ENCODE results near the gene EIF4E1B. TPM values are rescaled to one million over a fixed set of nuclear protein-coding genes. Genes with fewer than 3 reads are reported as not detected.

EIF4E1B gene
- total and polyA plus RNA-seq, 2 experiments from 2014 or later = 0.17 TPM; not detected in 1

DNA sequence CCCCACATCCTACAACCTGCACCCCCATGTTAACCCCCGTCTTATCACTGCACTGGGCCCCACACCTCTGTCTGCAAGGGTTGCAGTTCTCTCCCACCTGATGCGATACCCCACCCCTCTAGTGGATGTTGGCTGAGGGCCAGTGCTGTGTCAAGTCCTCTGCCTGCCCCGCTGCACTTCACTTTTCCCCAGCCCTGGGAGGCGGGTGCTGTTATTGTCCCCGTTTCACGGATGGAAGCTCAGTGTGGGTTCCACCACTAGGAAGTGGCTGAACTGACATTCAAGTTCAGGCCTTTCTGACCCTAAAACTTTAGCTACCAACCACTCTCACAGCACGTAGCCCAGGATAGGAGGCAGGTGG lies 3.6 kb upstream of the EIF4E1B start:
- H3K9me2 ChIP-seq (ENCODE audit: insufficient read depth) = no peaks in the 10 kb centered on the region
- no peaks in the 10 kb centered on the region for H3K79me2 ChIP-seq (replicated peaks; ENCODE audit: insufficient read depth)
- Mint-ChIP-seq H3K4me1 (peaks cover 32% of the 10 kb centered on the region), H3K36me3 (ENCODE audit: low read depth) (no peaks in the 10 kb centered on the region), H3K27me3 (ENCODE audit: insufficient read depth, low read depth, poor library complexity) (peaks cover 43% of the 10 kb centered on the region), H3K27ac (peak overlapping the region; percentile 24; the same call in 1 of the 2 replicates), H3K9me3 (peaks cover 2% of the 10 kb centered on the region; the same call in 2 of the 3 replicates), H3K4me3 (no peak overlapping the region; the same call in 2 of the 3 replicates)
- TF ChIP-seq ZNF114 (CRISPR knock-in tag; IDR thresholded peaks at IDR 0.05) (no peak), EZH2 (IDR thresholded peaks at IDR 0.05; ENCODE audit: low read depth, unreplicated experiment) (no peak), CREB1 (CRISPR knock-in tag; IDR thresholded peaks at IDR 0.05; ENCODE audit: low read depth) (no peak), STAT1 (IDR thresholded peaks at IDR 0.05; ENCODE audit: unreplicated experiment) (no peak), NANOG (IDR thresholded peaks at IDR 0.05; ENCODE audit: borderline replicate concordance) (no peak), JUNB (IDR thresholded peaks at IDR 0.05; ENCODE audit: unreplicated experiment) (no peak), POLR2AphosphoS5 (IDR thresholded peaks at IDR 0.05; ENCODE audit: low read depth) (no peak), ZNF331 (CRISPR knock-in tag; IDR thresholded peaks at IDR 0.05; ENCODE audit: low read depth) (no peak), EZH2phosphoT487 (IDR thresholded peaks at IDR 0.05; ENCODE audit: unreplicated experiment) (no peak)
- TF ChIP-seq, protein P1, sequence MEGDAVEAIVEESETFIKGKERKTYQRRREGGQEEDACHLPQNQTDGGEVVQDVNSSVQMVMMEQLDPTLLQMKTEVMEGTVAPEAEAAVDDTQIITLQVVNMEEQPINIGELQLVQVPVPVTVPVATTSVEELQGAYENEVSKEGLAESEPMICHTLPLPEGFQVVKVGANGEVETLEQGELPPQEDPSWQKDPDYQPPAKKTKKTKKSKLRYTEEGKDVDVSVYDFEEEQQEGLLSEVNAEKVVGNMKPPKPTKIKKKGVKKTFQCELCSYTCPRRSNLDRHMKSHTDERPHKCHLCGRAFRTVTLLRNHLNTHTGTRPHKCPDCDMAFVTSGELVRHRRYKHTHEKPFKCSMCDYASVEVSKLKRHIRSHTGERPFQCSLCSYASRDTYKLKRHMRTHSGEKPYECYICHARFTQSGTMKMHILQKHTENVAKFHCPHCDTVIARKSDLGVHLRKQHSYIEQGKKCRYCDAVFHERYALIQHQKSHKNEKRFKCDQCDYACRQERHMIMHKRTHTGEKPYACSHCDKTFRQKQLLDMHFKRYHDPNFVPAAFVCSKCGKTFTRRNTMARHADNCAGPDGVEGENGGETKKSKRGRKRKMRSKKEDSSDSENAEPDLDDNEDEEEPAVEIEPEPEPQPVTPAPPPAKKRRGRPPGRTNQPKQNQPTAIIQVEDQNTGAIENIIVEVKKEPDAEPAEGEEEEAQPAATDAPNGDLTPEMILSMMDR (conservative IDR thresholded peaks at IDR 0.05; ENCODE audit: low read depth in 2 of 2) = no peak
- TF ChIP-seq, protein P2, sequence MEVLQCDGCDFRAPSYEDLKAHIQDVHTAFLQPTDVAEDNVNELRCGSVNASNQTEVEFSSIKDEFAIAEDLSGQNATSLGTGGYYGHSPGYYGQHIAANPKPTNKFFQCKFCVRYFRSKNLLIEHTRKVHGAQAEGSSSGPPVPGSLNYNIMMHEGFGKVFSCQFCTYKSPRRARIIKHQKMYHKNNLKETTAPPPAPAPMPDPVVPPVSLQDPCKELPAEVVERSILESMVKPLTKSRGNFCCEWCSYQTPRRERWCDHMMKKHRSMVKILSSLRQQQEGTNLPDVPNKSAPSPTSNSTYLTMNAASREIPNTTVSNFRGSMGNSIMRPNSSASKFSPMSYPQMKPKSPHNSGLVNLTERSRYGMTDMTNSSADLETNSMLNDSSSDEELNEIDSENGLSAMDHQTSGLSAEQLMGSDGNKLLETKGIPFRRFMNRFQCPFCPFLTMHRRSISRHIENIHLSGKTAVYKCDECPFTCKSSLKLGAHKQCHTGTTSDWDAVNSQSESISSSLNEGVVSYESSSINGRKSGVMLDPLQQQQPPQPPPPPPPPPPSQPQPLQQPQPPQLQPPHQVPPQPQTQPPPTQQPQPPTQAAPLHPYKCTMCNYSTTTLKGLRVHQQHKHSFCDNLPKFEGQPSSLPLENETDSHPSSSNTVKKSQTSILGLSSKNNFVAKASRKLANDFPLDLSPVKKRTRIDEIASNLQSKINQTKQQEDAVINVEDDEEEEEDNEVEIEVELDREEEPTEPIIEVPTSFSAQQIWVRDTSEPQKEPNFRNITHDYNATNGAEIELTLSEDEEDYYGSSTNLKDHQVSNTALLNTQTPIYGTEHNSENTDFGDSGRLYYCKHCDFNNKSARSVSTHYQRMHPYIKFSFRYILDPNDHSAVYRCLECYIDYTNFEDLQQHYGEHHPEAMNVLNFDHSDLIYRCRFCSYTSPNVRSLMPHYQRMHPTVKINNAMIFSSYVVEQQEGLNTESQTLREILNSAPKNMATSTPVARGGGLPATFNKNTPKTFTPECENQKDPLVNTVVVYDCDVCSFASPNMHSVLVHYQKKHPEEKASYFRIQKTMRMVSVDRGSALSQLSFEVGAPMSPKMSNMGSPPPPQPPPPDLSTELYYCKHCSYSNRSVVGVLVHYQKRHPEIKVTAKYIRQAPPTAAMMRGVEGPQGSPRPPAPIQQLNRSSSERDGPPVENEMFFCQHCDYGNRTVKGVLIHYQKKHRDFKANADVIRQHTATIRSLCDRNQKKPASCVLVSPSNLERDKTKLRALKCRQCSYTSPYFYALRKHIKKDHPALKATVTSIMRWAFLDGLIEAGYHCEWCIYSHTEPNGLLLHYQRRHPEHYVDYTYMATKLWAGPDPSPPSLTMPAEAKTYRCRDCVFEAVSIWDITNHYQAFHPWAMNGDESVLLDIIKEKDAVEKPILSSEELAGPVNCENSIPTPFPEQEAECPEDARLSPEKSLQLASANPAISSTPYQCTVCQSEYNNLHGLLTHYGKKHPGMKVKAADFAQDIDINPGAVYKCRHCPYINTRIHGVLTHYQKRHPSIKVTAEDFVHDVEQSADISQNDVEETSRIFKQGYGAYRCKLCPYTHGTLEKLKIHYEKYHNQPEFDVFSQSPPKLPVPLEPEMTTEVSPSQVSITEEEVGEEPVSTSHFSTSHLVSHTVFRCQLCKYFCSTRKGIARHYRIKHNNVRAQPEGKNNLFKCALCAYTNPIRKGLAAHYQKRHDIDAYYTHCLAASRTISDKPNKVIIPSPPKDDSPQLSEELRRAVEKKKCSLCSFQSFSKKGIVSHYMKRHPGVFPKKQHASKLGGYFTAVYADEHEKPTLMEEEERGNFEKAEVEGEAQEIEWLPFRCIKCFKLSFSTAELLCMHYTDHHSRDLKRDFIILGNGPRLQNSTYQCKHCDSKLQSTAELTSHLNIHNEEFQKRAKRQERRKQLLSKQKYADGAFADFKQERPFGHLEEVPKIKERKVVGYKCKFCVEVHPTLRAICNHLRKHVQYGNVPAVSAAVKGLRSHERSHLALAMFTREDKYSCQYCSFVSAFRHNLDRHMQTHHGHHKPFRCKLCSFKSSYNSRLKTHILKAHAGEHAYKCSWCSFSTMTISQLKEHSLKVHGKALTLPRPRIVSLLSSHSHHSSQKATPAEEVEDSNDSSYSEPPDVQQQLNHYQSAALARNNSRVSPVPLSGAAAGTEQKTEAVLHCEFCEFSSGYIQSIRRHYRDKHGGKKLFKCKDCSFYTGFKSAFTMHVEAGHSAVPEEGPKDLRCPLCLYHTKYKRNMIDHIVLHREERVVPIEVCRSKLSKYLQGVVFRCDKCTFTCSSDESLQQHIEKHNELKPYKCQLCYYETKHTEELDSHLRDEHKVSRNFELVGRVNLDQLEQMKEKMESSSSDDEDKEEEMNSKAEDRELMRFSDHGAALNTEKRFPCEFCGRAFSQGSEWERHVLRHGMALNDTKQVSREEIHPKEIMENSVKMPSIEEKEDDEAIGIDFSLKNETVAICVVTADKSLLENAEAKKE (CRISPR knock-in tag; IDR thresholded peaks at IDR 0.05) = no peak
- TF ChIP-seq, protein P3, sequence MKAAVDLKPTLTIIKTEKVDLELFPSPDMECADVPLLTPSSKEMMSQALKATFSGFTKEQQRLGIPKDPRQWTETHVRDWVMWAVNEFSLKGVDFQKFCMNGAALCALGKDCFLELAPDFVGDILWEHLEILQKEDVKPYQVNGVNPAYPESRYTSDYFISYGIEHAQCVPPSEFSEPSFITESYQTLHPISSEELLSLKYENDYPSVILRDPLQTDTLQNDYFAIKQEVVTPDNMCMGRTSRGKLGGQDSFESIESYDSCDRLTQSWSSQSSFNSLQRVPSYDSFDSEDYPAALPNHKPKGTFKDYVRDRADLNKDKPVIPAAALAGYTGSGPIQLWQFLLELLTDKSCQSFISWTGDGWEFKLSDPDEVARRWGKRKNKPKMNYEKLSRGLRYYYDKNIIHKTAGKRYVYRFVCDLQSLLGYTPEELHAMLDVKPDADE (IDR thresholded peaks at IDR 0.05) = no peak
- TF ChIP-seq, protein P4, sequence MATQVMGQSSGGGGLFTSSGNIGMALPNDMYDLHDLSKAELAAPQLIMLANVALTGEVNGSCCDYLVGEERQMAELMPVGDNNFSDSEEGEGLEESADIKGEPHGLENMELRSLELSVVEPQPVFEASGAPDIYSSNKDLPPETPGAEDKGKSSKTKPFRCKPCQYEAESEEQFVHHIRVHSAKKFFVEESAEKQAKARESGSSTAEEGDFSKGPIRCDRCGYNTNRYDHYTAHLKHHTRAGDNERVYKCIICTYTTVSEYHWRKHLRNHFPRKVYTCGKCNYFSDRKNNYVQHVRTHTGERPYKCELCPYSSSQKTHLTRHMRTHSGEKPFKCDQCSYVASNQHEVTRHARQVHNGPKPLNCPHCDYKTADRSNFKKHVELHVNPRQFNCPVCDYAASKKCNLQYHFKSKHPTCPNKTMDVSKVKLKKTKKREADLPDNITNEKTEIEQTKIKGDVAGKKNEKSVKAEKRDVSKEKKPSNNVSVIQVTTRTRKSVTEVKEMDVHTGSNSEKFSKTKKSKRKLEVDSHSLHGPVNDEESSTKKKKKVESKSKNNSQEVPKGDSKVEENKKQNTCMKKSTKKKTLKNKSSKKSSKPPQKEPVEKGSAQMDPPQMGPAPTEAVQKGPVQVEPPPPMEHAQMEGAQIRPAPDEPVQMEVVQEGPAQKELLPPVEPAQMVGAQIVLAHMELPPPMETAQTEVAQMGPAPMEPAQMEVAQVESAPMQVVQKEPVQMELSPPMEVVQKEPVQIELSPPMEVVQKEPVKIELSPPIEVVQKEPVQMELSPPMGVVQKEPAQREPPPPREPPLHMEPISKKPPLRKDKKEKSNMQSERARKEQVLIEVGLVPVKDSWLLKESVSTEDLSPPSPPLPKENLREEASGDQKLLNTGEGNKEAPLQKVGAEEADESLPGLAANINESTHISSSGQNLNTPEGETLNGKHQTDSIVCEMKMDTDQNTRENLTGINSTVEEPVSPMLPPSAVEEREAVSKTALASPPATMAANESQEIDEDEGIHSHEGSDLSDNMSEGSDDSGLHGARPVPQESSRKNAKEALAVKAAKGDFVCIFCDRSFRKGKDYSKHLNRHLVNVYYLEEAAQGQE (IDR thresholded peaks at IDR 0.05; ENCODE audit: unreplicated experiment) = no peak
- no peak overlapping the region for H3K4me3 ChIP-seq
- no peaks in the 10 kb centered on the region for H3K36me3 ChIP-seq (ENCODE audit: insufficient read depth)
- peaks cover 35% of the 10 kb centered on the region for H3K27me3 ChIP-seq (ENCODE audit: insufficient read depth)
- H3K4me1 ChIP-seq (ENCODE audit: insufficient read depth) = peaks cover 15% of the 10 kb centered on the region
- peaks cover 5% of the 10 kb centered on the region; the same call in 1 of the 2 replicates for H3F3A ChIP-seq (replicated peaks; ENCODE audit: low read depth)
- ATAC-seq (no peak), DNase-seq (ENCODE audit: low spot score) (no peak)
- no peak overlapping the region for H3K27ac ChIP-seq (ENCODE audit: low read depth)
- H3K4me2 ChIP-seq = no peak overlapping the region
- no peak overlapping the region for H2AFZ ChIP-seq
- H4K20me1 ChIP-seq (replicated peaks; ENCODE audit: insufficient read depth) = peaks cover 6% of the 10 kb centered on the region; the same call in 1 of the 2 replicates
